Stimulated activated CD4-positive, alpha-beta T cell treated with anti-CD3 and anti-CD28 coated beads, Interleukin-2, amount 100 ng/mL, for 4 hours (primary cell): ENCODE data around the gene TCF7L2.
A peak's percentile ranks its signal among the peaks of the same experiment; 100 is the strongest.

Experiments
- DNase-seq: peaks from one replicate; pipeline ENCODE4 v3.0.0-alpha.2; 2020; ENCODE audit warnings: low read depth

Gene TCF7L2

GRCh38 chr10:112948196-112948595 is 1.9 kb upstream of the TCF7L2 start:
- no peak for DNase-seq

GRCh38 chr10:112949143-112949823 is 764 bp upstream of the TCF7L2 start:
- DNase-seq, result no peak

- no peak for DNase-seq
Measured at GRCh38 chr10:112950714-112951358, 789 bp downstream of the TCF7L2 start.

- DNase-seq, result peak; percentile 8
Measured at GRCh38 chr10:112951359-112952281, 1.6 kb downstream of the TCF7L2 start.

- DNase-seq, result no peak
Measured at GRCh38 chr10:112952282-112953173, 2.5 kb downstream of the TCF7L2 start.

GRCh38 chr10:112953174-112954159 is 3.4 kb downstream of the TCF7L2 start:
- DNase-seq, result no peak

- DNase-seq, result no peak
Measured at GRCh38 chr10:112954974-112955581, 5.0 kb downstream of the TCF7L2 start.

- no peak for DNase-seq
Measured at GRCh38 chr10:112955582-112956421, 5.8 kb downstream of the TCF7L2 start.

GRCh38 chr10:112956631-112957350 is 6.7 kb downstream of the TCF7L2 start:
- no peak for DNase-seq

GRCh38 chr10:112957640-112958092 is 7.6 kb downstream of the TCF7L2 start:
- DNase-seq, result no peak

- no peak for DNase-seq
Measured at GRCh38 chr10:112958275-112958995, 8.4 kb downstream of the TCF7L2 start.

GRCh38 chr10:112959207-112959838 is 9.3 kb downstream of the TCF7L2 start:
- no peak for DNase-seq

- no peak for DNase-seq
Measured at GRCh38 chr10:112960151-112960681, 10.2 kb downstream of the TCF7L2 start.

GRCh38 chr10:112961609-112962008 is 11.6 kb downstream of the TCF7L2 start:
- no peak for DNase-seq

- no peak for DNase-seq
Measured at GRCh38 chr10:112962343-112962742, 12.3 kb downstream of the TCF7L2 start.

GRCh38 chr10:112963835-112964234 is 13.8 kb downstream of the TCF7L2 start:
- no peak for DNase-seq

- DNase-seq, result no peak
Measured at GRCh38 chr10:112964482-112964881, 14.4 kb downstream of the TCF7L2 start.
